HG03108 (cell line): ENCODE data around the gene RABGEF1.
"Not testable (repeated sequence)": the region's sequence is repeated elsewhere in the genome, so short reads cannot be mapped to it uniquely, and the experiment has no call there.

ENCODE experiments used
- ATAC-seq: cut with Tn5 transposase; IDR thresholded peaks from one replicate; pipeline ENCODE4 v1.9.1; 2021; ENCODE audit warnings: moderate library complexity; ENCODE audit not compliant: unreplicated experiment

Gene RABGEF1

GRCh38 chr7:66734006-66734405 lies 6.5 kb upstream of the RABGEF1 start:
- no peak for ATAC-seq

- ATAC-seq = no peak
These were observed 5.4 kb upstream of the RABGEF1 start for GRCh38 chr7:66735154-66735553.

- no peak for ATAC-seq
These were observed 4.7 kb upstream of the RABGEF1 start for GRCh38 chr7:66735850-66736249.

GRCh38 chr7:66736892-66737291 lies 3.6 kb upstream of the RABGEF1 start:
- no peak for ATAC-seq

GRCh38 chr7:66737667-66738066 lies 2.9 kb upstream of the RABGEF1 start:
- no peak for ATAC-seq

- ATAC-seq = no peak
These were observed 1.1 kb upstream of the RABGEF1 start for GRCh38 chr7:66739477-66739876.

GRCh38 chr7:66739953-66740301 lies 606 bp upstream of the RABGEF1 start:
- no peak for ATAC-seq

- ATAC-seq = peak; percentile 29
These were observed 612 bp downstream of the RABGEF1 start for GRCh38 chr7:66740980-66741709.

- ATAC-seq = no peak
These were observed 1.1 kb downstream of the RABGEF1 start for GRCh38 chr7:66741710-66742049.

GRCh38 chr7:66742298-66742697 lies 1.8 kb downstream of the RABGEF1 start:
- not testable (repeated sequence) for ATAC-seq

GRCh38 chr7:66743920-66744319 lies 3.4 kb downstream of the RABGEF1 start:
- no peak for ATAC-seq

- ATAC-seq = no peak
These were observed 6.9 kb downstream of the RABGEF1 start for GRCh38 chr7:66747385-66747784.

- ATAC-seq = no peak
These were observed 7.5 kb downstream of the RABGEF1 start for GRCh38 chr7:66747881-66748511.

- no peak for ATAC-seq
These were observed 8.3 kb downstream of the RABGEF1 start for GRCh38 chr7:66748791-66749190.

GRCh38 chr7:66751945-66752344 lies 11.4 kb downstream of the RABGEF1 start:
- no peak for ATAC-seq

- no peak for ATAC-seq
These were observed 14.0 kb downstream of the RABGEF1 start for GRCh38 chr7:66754541-66754940.

GRCh38 chr7:66755059-66755458 lies 14.5 kb downstream of the RABGEF1 start:
- ATAC-seq = not testable (repeated sequence)

GRCh38 chr7:66756227-66756626 lies 15.7 kb downstream of the RABGEF1 start:
- not testable (repeated sequence) for ATAC-seq

GRCh38 chr7:66756889-66757288 lies 16.4 kb downstream of the RABGEF1 start:
- no peak for ATAC-seq

GRCh38 chr7:66757939-66758338 lies 17.4 kb downstream of the RABGEF1 start:
- ATAC-seq = no peak

- peak; percentile 82 for ATAC-seq
These were observed 18.6 kb downstream of the RABGEF1 start for GRCh38 chr7:66758950-66759628.

- ATAC-seq = not testable (repeated sequence)
These were observed 22.6 kb downstream of the RABGEF1 start for GRCh38 chr7:66763183-66763582.
